AG10803 (cell line): ENCODE data around the gene AFAP1.

ENCODE experiments used
- DNase-seq: peaks from one replicate; pipeline ENCODE4 v3.0.0; 2010; ENCODE audit warnings: low read depth
- H3K4me3 ChIP-seq: 2 replicates; pipeline ENCODE4 v1.5.1; 2011; ENCODE audit warnings: mild to moderate bottlenecking, low read length, control low read depth
- CTCF ChIP-seq: conservative IDR thresholded peaks from 2 replicates; pipeline ENCODE4 v1.5.1; 2011; ENCODE audit warnings: mild to moderate bottlenecking, low read length, control low read depth, inconsistent platforms

Gene AFAP1

GRCh38 chr4:7963691-7964090 lies 24.0 kb upstream of the AFAP1 start:
- no peak for DNase-seq
- TF ChIP-seq CTCF = no peak
- no peak overlapping the region for H3K4me3 ChIP-seq

- no peak for DNase-seq
- no peak overlapping the region for H3K4me3 ChIP-seq
- no peak for TF ChIP-seq CTCF
Measured at GRCh38 chr4:7962609-7963508, 23.2 kb upstream of the AFAP1 start.

GRCh38 chr4:7960790-7961655 lies 21.4 kb upstream of the AFAP1 start:
- no peak for TF ChIP-seq CTCF
- DNase-seq = peak; percentile 99
- H3K4me3 ChIP-seq = no peak overlapping the region

DNA sequence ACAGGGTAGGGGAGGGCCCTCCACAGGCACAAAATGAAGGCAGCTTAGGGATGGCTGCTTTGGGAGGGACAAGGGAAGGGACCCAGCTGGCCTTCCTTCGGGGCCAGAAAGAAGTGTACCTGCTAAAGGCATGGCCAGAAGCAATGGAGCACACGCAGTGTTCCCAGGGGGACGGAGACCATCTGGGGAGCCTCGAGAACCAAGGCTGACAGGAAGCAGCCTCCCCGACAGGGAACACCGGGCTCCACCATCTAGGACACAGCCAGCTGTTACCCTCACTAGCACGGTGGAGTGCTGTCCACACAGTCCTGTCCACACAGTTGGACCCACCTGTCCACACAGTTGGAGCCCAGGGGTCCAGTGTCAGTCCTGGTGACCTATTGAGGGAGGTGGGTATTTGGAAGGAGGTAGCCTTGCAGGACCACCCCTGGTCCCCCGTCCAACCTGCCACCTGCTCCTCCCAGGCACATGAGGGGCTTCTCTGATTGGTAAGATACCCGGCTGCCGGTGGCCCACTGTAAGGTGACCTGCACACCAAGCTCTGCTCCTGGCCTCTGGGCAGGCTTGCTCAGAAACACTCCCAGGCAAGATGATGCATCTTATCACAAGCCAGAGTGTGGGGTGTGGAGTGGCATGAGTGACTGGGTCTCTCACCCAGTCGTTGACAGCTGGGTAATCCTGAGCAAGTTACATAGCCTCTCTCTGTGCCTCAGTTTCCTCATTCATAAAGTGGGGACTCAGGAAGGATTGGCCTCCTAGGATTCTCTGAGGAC lies 20.5 kb upstream of the AFAP1 start:
- TF ChIP-seq CTCF = no peak
- DNase-seq = no peak
- H3K4me3 ChIP-seq = no peak overlapping the region

GRCh38 chr4:7959078-7959477 lies 19.4 kb upstream of the AFAP1 start:
- no peak for DNase-seq
- H3K4me3 ChIP-seq = no peak overlapping the region
- no peak for TF ChIP-seq CTCF

DNA sequence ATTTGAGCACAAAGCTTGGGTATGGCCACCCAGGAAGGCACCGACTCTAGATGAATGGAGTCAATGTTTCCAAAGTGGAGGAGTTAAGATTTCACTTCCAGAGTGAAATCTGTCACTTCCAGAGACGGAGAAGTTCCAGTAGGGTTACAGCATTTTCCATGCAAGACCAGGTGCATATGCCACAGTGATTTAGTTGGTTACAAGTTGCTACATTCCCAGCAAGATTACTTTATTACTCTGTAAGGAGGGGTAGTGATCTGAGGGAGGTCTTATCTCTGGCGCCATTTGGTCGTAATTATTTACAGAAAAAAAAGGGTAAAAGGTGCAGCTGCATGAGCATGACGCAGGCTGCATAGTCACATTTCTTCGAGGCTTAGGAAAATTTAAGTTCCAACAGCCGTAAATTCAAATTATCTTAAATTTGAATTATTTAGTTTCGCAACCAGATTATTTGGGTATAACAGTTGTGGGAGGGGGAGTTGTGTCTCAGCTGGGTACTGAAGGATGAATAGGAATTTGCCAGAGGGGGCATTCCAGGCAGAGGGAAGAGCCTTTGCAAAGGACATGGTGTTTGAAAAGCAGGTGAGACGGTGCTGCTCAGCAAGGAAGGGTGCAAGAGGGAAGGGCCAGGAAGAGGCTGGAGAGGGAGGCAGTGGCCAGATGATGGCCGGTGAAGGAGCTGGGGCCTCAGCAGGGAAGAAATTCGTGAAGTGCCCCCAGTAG lies 17.4 kb upstream of the AFAP1 start:
- TF ChIP-seq CTCF = no peak
- no peak for DNase-seq
- H3K4me3 ChIP-seq = no peak overlapping the region
